Activated CD8-positive, alpha-beta memory T cell treated with anti-CD3 and anti-CD28 coated beads for 1 hour (primary cell): Measurements from ENCODE around the gene THSD4.

ENCODE experiments used
- DNase-seq, 2 donors: peaks; one replicate each; pipeline ENCODE4 v3.0.0-alpha.2; 2020; ENCODE audit warnings: low read depth in 1 of 2; ENCODE audit errors: extremely low read depth in 1 of 2

THSD4 gene

DNA sequence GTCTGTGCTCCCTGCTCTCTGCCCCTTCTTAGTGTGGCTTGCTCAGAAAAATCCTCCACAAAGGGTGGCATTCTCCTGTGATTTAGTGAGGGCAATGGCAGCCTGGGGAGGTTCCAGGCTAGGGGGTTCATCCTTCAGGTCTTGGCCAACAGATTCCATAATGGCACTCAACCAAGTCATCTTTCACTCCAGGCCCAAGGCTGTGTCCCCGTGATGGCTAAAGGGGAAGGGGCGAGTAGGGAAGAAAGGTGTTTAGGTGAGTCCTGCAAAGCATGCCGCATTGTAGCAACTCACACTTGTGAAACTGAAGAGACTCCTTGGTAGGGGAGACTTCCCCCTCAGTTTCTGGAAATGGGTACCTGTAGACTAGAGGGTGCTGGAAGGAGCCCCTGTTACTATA lies 105.6 kb downstream of the THSD4 start:
- DNase-seq: no peak

DNA sequence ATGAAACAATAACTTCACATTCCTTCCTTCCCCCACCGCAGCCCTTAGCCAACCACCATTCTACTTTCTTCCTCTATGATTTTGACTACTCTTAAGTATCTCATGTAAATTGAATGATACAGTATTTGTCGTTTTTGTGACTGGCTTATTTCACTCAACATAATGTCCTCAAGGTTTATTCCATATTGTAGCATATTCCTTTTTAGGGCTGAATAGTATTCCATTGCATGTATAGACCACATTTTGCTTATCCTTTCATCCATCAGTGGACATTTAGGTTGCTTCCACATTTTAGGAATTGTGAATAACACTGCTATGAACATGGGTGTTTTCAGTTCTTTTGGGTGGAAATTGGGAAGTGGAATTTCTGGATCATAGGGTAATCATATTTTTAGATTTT lies 106.1 kb downstream of the THSD4 start:
- no peak for DNase-seq

DNA sequence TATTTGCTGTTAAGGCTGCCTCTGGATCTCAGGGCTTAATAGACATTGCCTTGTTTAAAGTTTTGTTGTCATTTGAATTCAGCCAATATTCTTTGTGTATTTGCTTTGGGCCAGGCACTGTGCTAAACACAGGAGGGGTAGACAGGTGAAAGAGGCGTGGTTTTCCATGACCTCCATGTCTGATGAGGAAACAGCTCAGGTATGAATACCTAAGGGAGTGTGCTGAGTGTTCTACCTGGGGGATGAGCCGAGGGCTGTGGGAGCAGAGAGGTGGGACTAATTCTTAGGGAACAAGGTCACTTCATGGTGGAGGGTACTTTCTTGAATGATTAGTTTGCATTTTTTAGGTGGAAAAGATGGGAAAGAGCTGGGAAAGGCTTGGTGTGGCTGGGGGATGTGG lies 108.2 kb downstream of the THSD4 start:
- DNase-seq: no peak

DNA sequence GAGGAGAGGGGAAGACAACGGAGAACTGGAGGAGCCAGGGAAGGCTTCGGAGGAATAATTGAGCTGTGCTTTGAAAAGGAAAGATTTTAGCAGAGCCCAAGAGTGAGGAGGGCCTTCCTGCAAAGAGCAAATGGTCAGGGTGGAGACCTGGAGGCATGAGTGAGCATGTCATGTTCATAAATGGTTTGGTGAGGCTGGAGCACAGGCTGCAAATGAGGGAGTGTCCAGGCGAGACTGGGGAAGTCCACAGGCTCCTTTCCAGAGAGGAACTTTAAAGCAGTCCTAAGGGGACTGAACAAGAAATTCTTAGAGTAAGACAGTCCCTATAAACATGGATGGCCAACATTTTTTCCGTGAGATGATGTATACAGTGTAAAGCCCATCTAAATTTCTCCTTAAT lies 108.8 kb downstream of the THSD4 start:
- no peak for DNase-seq

DNA sequence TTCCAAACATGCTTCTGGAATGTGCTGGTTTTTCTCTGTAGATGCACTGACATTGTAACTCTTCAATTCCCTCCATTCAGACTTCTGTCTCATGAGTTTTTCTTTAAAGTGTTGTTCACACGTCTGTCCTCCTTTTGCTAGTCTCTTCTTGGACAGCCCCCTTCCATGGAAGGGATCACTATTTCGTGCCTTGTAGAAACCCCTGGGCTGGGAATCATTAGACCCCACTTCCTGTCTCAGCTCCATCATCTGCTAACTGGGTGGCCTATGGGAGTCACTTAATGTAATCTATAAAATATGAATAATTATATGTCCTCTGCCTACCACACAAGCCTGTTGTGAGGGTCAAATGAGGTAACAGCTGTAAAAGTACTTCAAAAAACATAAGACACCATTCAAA lies 110.6 kb downstream of the THSD4 start:
- DNase-seq: no peak

DNA sequence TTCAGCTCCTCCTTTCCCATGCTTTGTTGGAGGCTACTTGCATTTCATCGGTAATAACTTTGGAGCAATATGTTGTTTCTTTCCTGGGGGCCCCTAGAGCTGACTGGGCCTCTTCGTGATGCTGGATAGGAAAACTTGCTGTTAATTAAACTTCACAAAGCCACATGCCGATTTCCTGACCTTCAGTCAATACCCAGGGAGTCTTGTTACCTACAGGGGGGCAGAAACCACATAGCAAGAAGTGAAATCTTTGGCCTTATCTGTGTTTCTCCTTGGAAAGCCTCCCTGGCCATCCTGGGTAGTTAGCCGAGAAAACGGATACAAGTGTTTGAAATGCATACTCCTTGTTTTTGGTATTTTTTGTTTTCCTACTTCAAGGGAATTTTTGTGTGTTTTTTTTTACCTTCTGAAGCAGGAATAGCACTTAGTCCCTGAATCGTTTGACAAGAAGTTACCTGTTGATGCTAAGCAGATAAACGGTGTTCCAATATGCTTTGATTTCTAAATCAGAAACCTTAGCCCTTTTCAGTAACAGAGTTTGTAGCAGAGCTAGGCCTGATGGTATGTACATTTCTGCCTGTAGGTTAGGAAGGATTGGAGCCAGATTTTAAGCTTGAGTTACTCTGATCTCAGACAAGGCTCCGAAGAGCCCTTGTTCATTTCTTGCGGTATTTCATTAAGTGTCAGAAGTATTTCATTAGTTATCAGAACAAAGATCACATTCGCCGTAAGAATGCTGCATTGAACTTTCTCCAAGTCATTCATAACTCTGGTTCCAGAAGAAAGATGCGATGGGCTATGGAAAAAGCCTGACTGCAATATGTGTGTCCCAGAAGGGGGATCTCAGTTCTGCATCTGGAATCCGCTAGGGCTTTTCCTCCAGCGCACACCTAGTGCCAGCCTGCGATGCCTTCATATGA lies 111.5 kb downstream of the THSD4 start:
- no peak for DNase-seq

DNA sequence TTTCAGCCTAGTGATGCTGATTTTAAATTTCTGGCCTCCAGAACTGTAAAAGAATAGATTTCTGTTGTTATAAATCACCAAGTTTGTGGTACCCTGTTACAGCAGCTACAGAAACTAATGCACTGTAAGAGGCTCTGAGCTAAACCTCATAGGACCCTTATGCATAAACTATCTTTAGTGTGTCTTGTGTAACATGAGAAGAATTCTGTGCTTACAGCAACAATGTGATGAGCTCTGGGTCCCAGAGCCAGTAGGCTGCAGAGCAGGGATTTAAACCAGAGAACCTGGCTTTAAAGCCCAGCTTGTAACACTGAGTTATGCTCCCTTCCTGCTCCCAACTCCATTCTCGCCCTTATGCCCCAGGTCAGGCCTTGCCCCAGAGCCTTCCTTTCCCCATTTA lies 113.1 kb downstream of the THSD4 start:
- DNase-seq: no peak

DNA sequence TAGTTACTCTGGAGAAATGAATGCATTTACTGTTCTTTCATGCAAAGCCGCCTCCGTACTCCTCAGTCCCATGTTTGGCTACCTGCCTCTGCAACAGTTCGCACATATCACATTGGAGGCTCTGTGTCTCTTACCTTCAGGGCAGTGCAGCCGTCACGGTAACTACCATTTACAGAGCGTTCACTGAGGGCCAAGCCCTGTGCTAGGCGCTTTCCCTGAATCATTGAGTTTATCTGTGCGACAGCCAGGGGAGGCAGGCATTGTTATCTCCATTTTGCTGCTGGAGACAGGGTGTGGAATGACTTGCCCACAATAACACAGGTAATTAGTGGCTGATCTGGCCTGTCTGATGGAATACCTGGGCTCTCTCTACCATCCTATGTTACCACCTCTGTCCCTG lies 115.0 kb downstream of the THSD4 start:
- DNase-seq: no peak

DNA sequence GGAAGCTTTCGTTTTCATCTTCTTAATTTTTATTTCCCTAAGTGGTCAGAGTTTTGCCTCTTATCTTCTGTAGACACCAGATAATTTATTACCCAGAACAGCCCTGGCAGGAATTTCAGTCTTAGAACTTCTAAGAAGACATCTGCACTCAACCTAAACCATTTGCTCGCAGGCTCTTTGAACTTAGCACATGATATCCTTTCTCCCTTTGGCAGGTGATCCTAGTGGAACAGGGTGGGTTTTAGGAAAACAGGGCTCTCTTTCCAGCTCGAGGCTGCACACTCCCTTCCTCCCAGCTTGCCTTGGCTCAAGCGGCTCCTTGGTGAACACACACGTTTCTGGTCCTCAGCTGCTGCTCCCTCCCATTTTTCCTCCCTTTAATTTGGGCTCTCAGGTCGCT lies 116.5 kb downstream of the THSD4 start:
- DNase-seq: no peak

DNA sequence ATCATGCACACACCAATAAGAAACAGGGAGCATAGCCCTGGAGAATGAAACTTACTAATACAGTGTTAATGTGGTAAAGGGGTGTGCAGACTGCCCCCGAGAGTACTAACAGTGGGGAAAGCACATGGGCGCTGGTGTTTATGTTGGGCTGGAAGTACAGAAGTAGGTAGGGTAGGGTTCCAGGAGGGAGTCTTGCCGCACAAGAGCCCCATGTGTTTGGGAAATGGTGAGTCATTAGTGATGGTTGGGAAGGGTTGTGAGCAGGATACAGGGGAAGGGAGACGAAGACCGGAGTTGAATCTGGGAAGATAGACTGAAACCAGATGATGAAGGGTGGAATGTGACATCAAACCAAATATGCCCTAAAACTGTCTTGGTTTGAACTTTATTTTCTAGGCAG lies 117.1 kb downstream of the THSD4 start:
- DNase-seq: no peak

DNA sequence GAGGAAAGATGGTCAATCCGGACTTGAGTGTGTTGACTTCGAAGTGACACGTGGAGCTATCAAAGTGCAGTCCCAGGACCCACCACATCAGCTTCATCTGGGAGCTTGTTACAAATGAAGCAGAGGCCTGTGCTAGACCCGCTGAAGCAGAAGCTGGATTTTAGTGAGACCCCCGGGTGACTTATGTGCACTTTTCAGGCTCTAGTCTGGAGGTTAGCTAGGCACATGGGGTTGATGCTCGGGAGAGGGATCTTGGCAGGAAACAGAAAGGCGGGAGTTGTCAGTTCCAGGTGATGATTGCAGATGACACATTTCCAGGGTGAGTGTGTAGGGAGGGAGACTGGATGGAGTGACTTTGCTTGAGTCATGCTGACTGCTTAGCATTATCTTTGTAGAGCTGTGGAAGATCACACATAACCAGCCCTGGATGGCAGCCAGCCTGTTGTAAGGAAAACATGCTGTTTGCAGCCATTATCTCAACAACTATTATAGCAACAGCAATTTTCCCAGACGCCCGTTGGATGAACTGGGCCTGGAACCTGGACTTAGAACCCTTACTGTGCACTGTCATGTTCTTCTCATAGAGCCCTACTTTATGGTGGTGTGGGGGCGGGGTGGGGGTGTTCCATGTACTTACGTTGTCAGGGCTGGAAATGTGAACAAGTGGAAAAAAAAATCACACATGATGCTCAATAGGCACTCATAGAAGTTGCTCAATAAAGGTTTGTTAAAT lies 122.4 kb downstream of the THSD4 start:
- DNase-seq: no peak

DNA sequence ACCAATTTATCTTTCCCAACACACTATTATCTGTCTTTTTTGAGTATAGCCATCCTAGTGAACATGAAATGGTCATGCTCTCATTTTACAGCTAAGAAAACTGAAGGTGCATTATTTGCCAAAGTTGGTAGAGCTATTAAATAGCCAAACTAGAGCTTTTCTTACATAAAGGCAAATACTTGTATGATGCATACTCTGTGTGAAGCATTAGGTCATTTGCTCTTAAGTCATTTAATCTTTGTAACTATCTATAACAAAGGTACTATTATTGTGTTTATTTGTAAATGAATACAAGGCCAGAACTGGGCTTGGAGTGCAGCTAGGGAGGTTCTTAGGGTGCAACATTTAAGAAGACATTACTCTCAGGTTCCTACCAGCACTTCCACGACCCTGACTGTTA lies 123.7 kb downstream of the THSD4 start:
- no peak for DNase-seq

DNA sequence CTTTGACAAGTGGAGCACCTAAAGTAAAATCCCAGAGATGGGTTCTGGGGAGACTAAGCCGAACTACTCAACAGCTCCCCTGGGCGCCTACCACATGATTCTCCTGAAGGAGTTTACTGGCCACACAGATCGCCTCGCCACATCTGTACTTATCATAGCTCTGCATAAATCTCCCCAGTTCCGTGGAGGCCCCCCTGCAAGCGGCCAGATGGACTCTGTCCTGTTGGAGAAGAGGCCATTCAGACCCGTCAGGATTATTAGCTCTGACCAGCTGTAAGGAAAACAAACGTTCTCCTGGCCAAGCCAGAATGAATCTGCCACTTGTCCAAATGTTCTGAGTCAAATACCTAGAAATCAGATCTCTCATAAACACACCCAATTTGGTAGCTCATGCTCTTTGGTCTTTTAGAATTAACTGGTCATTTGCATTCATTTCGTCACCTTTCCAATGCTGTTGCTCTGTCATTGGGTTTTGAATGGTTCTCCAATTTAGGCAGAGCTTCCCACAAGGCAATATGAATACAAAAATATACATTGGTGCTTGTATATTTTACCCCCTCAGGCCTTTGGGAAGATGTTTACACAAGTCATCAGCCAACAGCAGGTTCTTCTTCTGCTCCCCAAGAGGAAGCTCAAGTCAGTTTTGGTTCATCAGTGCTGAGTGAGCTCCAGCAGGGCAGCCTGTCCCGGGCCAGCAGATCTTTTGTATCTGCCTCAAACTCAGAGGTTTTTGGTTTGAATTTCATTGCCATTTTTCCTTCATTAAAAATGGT lies 124.5 kb downstream of the THSD4 start:
- DNase-seq: no peak

DNA sequence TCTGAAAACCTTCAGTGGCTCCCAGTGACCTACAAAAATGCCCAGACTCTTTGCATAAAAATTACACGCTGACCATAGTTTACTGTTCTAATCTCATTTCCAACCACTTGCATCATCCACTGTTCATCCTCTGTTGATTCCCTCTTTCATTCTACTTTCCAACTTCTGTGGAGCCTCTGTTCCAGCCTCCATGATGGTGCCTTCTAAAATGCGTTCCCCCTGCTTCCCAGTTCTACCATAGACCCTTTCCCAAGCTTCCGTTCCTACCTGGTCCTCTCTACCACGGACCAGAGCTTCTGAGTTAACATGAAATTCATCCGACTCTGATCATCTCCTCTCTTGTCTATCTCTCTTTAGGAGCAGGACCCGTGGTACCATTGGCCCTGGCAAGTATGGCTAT lies 127.0 kb downstream of the THSD4 start:
- DNase-seq: no peak

DNA sequence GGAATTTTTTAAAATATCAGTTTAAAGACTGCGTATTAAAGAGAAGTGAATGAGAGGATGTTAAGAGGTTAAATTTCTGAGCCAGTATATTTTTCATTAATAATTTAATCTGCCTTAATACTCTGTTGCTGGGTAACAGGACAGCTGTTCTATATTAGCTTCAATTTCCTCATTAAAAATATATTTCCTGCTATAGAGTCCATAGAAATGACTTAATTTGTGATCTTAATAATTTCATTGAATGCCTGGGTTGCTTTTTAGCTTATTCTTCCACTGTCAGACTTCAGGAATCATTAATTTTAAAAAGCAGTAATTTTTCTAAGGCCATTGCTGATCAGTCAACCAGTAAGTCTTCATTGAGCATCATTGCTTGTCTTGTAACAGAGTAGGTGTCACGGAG lies 129.0 kb downstream of the THSD4 start:
- DNase-seq: no peak

DNA sequence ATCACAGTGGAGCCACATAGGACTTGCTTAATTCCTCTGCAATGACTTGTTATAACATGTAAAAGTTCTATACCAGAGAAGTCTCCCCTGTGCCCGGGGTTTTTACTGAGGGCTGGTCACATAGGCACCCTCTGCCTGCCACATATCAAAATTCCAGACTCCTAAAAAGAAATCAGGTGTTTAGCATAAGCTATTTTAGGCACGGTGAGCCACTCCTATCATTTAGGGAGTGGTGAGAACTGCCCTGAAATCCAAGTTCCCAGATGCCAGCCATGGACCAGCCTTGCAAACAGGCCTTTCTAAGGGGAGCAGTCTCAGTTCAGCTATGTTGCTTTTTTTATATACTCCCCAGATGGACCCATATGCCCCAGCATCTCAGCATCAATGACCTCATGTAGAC lies 130.3 kb downstream of the THSD4 start:
- DNase-seq: no peak

DNA sequence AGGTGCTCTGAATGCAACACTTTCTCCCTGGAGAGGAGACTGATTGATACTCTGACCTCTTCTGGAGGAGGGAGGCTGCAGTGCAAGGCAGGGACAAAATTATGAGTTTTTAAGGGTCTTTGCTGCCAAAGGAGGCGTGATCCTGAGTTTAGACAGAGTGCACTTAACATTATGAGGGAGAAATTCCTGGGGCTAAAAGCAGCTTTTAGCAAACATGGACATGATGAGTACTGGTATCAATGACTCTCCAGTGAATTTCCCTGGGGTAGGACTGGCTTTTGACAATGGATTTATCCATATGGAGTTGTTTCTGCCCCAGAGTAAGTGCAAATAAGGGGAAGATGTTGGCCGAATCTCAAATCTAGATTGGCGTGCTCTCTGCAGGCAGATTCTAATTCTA lies 133.1 kb downstream of the THSD4 start:
- no peak for DNase-seq

DNA sequence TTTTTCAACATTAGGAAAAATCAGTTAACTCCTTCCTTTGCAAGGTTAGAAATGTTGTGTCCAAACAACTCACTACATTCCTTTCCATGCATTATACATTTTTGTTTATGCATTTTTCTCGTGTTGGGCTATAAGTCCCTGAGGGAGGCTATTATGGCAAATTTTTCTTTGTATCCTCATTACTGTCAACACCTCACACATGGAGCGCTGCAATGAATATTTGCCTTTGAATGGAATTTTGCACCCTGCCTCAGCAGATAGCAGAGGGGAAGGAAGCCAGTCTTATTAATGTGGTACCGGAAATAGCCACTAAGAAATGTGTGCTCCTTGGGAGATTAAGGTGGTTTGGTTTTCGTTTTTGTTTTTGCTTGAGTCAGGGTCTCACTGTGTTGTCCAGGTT lies 134.7 kb downstream of the THSD4 start:
- DNase-seq: no peak

DNA sequence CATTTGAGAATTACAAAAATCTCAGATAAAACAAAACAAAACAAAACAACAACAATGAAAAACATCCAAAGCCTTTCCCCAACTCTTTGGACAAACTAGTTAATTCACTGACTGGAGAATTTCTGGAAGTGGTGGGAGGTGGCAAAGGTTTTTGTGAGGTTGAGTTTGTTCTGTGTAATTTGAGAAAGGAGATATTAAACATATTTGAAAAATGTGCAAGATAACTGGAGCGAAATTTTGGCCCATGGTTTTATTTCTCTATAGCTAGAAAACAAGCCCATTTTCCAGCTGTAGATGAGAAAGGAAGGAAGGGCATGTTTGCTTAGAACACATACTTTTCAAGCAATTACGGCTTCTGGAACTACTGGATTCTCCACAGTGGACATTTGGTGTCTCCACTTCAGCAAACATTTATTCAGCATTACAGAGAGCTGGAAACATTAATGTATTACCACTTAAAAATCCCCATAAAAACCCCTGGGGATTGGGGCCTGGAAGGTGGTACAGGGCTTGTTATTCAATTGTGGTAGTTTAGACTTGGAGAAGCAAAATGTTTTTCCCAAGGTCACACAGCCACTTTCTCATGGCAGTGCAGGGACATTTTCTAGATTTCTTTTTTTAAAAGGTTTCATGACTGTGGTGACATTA lies 135.8 kb downstream of the THSD4 start:
- no peak for DNase-seq

DNA sequence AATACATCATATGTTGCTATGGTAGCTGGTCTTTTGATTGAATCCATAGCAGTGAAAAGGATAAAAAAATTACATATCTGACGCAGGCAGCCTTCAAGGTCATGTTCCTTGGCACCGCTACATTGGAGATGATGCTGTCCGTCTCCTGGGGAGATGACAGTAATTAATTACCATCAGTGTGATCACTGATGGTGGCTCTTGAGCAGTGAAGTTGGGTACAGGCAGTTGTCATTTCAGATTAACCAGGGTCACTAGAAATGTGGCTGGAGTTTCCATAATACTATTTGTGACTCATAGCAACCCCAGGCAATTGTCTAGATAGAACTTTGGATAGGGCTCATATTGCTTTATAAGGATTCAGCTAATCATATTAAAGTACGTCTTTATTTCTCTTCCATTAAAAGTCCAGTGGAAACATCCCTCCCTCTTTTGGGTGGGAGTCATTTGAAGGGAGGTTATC lies 136.3 kb downstream of the THSD4 start:
- DNase-seq: no peak
